Skeletal muscle tissue (tissue), 4 donors: Measurements from ENCODE around the gene SRXN1. TPM values are rescaled to one million over a fixed set of nuclear protein-coding genes. Genes with fewer than 3 reads are reported as not detected.

Experiments
- H3K27ac ChIP-seq: one replicate; pipeline ENCODE4 v1.7.0; 2013; ENCODE audit warnings: mild to moderate bottlenecking, low read depth, low read length, inconsistent platforms
- H3K27me3 ChIP-seq, 3 donors: one replicate each; pipeline ENCODE4 v1.7.0; 2013; ENCODE audit warnings: low read length in 3 of 3; ENCODE audit not compliant: control insufficient read depth in 3 of 3, insufficient read depth in 3 of 3
- H3K36me3 ChIP-seq, 3 donors: one replicate each; pipeline ENCODE4 v1.7.0; 2013; ENCODE audit warnings: low read length in 3 of 3; ENCODE audit not compliant: control insufficient read depth in 3 of 3, insufficient read depth in 3 of 3
- H3K4me1 ChIP-seq, 3 donors: one replicate each; pipeline ENCODE4 v1.7.0; 2013; ENCODE audit warnings: low read length in 3 of 3, mild to moderate bottlenecking in 3 of 3; ENCODE audit not compliant: control insufficient read depth in 3 of 3, insufficient read depth in 3 of 3
- H3K4me3 ChIP-seq, 3 donors: one replicate each; pipeline ENCODE4 v1.7.0; 2013; ENCODE audit warnings: low read length in 3 of 3
- H3K9ac ChIP-seq, 3 donors: one replicate each; pipeline ENCODE4 v1.7.0; 2013; ENCODE audit warnings: low read length in 3 of 3, mild to moderate bottlenecking in 3 of 3, moderate library complexity in 2 of 3, low read depth in 1 of 3
- H3K9me3 ChIP-seq, 3 donors: one replicate each; pipeline ENCODE4 v1.7.0; 2013; ENCODE audit warnings: low read length in 3 of 3; ENCODE audit not compliant: control insufficient read depth in 3 of 3
- total RNA-seq: library from RNA; depleted of rRNA; stranded (reverse); fragments of >200 nt; gene quantifications from one replicate; pipeline ENCODE4 v1.2.3, GENCODE V29; 2014
- donor health status: Osteomylitis.

Gene SRXN1
- total RNA-seq, 1 donor from 2014 or later = 11.0 TPM

- H3K27ac ChIP-seq = no peak overlapping the region
- H3K4me3 ChIP-seq = peak overlapping the region in 2 of 3 donors; percentile 27 to 41
- peaks cover 49 to 58% (median 54%) of the 10 kb centered on the region in 3 donors for H3K27me3 ChIP-seq
- H3K9ac ChIP-seq = peak overlapping the region in 1 of 3 donors; percentile 3
- H3K4me1 ChIP-seq = peaks cover 4 to 5% (median 5%) of the 10 kb centered on the region in 3 donors
- no peaks in the 10 kb centered on the region for H3K9me3 ChIP-seq
- H3K36me3 ChIP-seq = no peaks in the 10 kb centered on the region
These were observed 41.8 kb downstream of the SRXN1 start for GRCh38 chr20:611047-611842.

DNA sequence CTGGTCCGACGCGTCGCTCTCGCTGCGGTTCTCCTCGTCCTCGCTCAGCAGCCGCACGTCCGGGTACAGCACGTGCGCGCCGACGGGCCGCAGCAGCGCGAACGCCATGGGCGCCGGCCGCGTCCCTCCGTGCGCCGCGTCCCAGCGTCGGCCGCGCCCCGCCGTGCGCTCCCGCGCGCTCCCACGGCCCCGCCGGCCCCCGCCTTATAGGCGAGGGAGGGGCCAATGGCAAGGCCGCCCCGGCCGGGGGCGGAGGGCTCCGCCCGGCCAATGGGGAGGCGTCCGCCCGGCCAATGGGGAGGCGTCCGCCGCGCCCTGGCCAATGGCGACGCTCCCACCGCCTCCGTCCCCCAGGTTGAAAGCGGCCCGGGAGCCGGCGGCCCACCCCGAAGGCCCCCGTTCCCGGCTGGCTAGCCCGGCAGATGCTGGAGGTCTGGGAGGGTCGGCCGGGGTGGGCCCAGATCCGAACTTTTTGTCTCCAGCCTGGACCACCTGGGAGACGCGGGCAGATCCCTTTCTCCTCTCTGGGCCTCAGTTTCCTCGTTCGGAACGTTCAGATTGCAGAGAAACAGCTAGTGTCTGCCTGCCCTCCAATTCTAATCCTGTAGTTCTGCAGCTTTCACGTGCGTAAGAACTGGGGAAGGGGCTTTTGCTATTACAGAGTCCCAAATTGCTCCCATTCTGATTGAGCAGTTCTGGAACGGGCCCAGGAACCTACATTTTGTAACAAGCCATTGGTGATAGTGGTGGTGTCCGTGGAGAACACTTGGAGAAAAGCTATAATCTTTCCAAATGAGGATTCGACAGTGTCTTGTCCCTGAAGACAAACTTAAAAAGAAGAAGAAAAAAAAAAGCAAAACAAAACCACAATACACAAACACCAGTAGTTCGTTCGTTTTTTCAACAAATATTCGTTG, 42.6 kb downstream of the SRXN1 start, which contains the start of gene TCF15:
TCF15 (minus strand) TSS at position 180 of the 917 bp plus-strand sequence; CDS start at position 108, 72 bp downstream.
- Histone ChIP-seq H3K4me1 (peaks cover 5 to 6% (median 5%) of the 10 kb centered on the region in 3 donors), H3K4me3 (peak within 1 kb of the TSS; percentile 54 to 66 (median 60)), H3K27ac (peak within 1 kb of the TSS; percentile 50), H3K27me3 (peaks cover 49 to 55% (median 54%) of the 10 kb centered on the region in 3 donors), H3K36me3 (no peaks in the 10 kb centered on the region), H3K9me3 (no peaks in the 10 kb centered on the region), H3K9ac (peak within 1 kb of the TSS in 1 of 3 donors; percentile 72)

DNA sequence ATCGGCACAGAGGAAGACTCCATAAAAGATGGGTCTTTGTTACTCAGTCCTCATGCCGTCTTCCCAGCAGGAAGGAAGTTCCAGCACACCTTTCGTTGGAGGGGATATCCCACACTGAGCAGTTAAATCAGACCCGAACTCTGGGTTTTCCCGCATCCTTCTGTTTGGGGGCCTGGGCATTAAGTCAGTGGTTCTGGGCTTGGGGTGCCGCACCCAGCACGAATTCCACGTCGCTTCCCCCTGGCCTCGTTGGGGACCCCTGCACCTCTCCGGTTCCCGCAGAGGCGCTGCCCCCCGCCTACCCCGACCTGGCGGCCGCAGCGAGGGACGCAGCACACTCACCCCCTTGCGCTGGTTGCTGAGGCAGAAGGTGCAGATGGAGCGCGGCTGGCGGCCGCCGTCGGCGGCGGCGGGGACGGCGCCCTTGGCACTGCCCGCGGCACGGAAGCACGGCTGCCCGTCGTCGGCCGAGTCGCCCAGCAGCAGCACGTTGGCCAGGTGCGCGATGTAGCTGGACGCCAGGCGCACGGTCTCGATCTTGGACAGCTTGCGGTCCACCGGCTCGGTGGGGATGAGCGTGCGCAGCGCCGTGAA, 43.5 kb downstream of the SRXN1 start:
- peaks cover 49 to 55% (median 54%) of the 10 kb centered on the region in 3 donors for H3K27me3 ChIP-seq
- H3K4me1 ChIP-seq = peaks cover 6 to 9% (median 8%) of the 10 kb centered on the region in 3 donors
- H3K4me3 ChIP-seq = peak overlapping the region; percentile 54 to 66 (median 60)
- H3K9me3 ChIP-seq = no peaks in the 10 kb centered on the region
- H3K9ac ChIP-seq = peak overlapping the region in 1 of 3 donors; percentile 72
- H3K27ac ChIP-seq = peak overlapping the region; percentile 50
- no peaks in the 10 kb centered on the region for H3K36me3 ChIP-seq

GRCh38 chr20:608970-609369, 44.0 kb downstream of the SRXN1 start:
- peaks cover 48 to 55% (median 53%) of the 10 kb centered on the region in 3 donors for H3K27me3 ChIP-seq
- peak overlapping the region; percentile 50 for H3K27ac ChIP-seq
- no peaks in the 10 kb centered on the region for H3K36me3 ChIP-seq
- peak overlapping the region; percentile 10 to 72 (median 30) for H3K9ac ChIP-seq
- H3K9me3 ChIP-seq = no peaks in the 10 kb centered on the region
- H3K4me3 ChIP-seq = peak overlapping the region; percentile 54 to 66 (median 60)
- peaks cover 8 to 11% (median 9%) of the 10 kb centered on the region in 3 donors for H3K4me1 ChIP-seq

- peak overlapping the region in 2 of 3 donors; percentile 54 to 66 for H3K4me3 ChIP-seq
- peak overlapping the region in 2 of 3 donors; percentile 19 to 33 for H3K9ac ChIP-seq
- peaks cover 39 to 45% (median 42%) of the 10 kb centered on the region in 3 donors for H3K27me3 ChIP-seq
- no peaks in the 10 kb centered on the region for H3K36me3 ChIP-seq
- no peaks in the 10 kb centered on the region for H3K9me3 ChIP-seq
- no peak overlapping the region for H3K27ac ChIP-seq
- H3K4me1 ChIP-seq = peaks cover 8 to 22% (median 17%) of the 10 kb centered on the region in 3 donors
These were observed 45.5 kb downstream of the SRXN1 start for GRCh38 chr20:607476-607875.

DNA sequence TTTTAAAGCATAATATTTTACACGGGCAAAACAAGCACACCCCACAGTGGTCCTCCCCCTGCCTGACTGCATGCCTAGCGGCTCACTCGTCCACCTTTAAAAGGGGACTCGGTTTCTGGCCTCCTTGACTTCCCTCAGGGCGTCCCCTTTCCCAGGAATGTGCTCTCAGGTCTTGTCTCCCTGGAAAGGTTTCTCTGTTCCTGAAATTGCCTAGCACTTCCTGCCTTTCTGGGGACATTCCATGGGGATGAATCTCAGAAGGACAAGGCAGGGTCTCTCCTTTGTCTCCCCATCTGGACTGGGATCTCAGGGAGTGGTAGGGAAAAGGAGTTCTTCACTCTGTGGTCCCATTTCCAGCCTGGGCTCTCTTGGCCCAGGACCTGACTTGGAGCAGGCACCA, 47.8 kb downstream of the SRXN1 start:
- Histone ChIP-seq H3K27ac (peak overlapping the region; percentile 47), H3K4me1 (peaks cover 4 to 20% (median 17%) of the 10 kb centered on the region in 3 donors)

DNA sequence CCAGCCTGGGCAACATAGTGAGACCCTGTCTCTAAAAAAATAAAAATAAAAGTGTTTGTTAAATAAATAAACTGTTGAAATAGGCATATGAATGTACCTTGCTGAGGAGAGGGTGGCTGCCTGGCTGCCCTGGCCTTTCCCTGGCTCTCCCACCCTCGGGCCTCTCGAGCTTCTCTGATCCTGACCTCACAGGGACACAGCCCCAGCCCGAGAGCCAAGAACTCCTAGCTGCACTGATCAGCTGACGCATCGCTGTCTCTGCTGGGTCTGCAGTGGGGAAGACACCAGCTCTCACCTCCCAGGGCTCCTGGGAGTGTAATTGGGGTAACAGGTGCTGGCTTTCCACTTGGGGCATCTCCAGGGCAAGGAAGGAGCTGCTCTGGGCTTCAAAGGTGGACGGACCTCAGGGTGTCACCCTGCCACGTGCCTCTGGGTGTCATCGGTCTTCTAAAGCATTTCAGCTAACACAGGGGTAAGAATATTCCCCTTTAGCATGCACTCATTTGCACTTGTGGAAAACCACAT, 49.8 kb downstream of the SRXN1 start:
- Histone ChIP-seq H3K27ac (peak overlapping the region; percentile 34), H3K27me3 (peaks cover 1 to 11% (median 5%) of the 10 kb centered on the region in 3 donors), H3K4me1 (peaks cover 4 to 18% (median 17%) of the 10 kb centered on the region in 3 donors), H3K9me3 (no peaks in the 10 kb centered on the region), H3K4me3 (no peak overlapping the region), H3K36me3 (no peaks in the 10 kb centered on the region), H3K9ac (no peak overlapping the region)

More for the DNA sequence above, 47.8 kb downstream of the SRXN1 start:
- Histone ChIP-seq H3K4me3 (no peak overlapping the region), H3K9me3 (no peaks in the 10 kb centered on the region), H3K27me3 (peaks cover 18 to 28% (median 20%) of the 10 kb centered on the region in 3 donors), H3K36me3 (no peaks in the 10 kb centered on the region), H3K9ac (no peak overlapping the region)

DNA sequence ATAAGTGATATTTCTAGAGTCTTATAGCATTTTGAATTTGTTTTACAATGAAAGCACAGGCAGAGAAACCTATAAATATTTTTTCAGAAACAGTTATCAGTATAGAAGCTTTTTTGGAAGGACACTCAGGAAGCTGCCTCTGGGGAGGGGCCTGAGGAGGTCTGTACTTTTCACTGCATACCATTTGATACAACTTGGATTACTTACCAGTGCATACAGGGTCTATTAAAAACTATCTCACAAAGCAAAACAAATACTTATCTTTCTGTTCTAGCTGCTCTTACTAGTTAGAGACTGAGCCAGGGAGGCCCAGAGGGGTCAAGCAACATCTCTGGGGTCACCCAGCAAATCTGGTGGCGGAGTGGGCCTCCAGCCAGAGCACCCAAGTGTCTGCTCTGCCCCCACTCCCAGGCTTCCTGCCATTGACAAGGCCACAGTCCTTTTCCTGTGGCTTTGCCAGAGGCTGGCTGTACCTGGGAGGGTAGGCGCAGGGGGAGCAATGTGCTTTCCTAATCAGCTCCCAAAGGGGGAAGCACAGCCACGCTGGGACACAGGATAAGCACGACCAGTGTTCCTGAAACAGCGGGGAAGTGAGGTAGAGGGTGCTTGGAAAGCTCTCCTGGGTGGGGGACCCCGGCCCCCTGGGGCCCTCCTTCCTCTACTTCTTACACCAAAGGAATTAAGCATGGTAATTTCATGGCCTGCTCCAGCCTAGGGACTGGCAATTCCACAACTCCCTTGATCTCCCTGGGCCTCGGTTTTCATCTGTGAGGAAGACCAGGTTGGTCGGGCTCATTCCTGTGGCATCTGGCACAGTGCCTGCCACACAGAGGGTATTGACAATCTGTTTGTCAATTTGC, 50.7 kb downstream of the SRXN1 start:
- H3K9ac ChIP-seq = peak overlapping the region in 1 of 3 donors; percentile 16
- no peaks in the 10 kb centered on the region for H3K9me3 ChIP-seq
- peaks cover 0 to 3% (median 3%) of the 10 kb centered on the region in 3 donors for H3K27me3 ChIP-seq
- no peaks in the 10 kb centered on the region for H3K36me3 ChIP-seq
- H3K4me1 ChIP-seq = peaks cover 4 to 17% (median 16%) of the 10 kb centered on the region in 3 donors
- H3K27ac ChIP-seq = peak overlapping the region; percentile 34
- H3K4me3 ChIP-seq = no peak overlapping the region
